ENCODE data around the gene EDA.
A peak's percentile ranks its signal among the peaks of the same experiment; 100 is the strongest.
"Not testable (repeated sequence)": the region's sequence is repeated elsewhere in the genome, so short reads cannot be mapped to it uniquely, and the experiment has no call there.

EDA gene

GRCh38 chrX:69959712-69960111, 343.8 kb downstream of the EDA start:
- no peak for DNase-seq

DNA sequence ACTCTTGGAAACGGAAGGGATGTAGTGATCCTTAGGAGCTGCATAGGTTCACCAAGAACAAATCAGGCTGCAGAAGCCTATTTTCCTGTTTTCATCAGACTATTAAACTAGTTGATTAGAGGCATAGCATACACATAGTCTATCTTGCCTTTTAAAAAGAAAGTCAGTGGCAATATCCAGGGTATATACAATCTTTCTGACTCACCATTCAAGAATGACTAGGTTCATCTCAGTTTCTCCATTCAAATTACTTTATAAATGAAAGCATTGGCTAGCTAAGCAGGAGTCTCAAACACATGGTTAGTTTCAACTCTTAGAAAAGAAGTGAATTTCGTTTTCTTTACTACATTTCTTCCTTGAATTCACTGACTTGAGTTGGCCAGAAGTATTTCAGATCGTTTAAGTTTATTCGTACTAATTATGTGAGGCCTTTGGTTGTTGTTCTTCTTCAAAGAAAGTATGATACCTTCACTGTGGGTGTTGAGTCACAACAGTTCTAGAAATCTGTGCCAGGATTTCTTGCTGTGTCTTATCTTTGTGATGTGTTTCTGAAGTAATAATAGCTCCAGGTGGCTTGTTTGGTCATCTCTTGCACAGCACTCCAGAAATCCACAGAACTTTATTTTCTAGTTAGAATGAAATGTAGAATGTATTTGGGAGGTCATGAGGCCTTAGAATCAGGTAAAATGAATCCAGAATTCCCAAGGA, 345.6 kb downstream of the EDA start:
- no peak for DNase-seq

- DNase-seq, result no peak
Measured at GRCh38 chrX:69968950-69969349, 353.0 kb downstream of the EDA start.

GRCh38 chrX:69969460-69969859, 353.5 kb downstream of the EDA start:
- no peak for DNase-seq

GRCh38 chrX:69987691-69988090, 371.8 kb downstream of the EDA start:
- no peak for DNase-seq

DNA sequence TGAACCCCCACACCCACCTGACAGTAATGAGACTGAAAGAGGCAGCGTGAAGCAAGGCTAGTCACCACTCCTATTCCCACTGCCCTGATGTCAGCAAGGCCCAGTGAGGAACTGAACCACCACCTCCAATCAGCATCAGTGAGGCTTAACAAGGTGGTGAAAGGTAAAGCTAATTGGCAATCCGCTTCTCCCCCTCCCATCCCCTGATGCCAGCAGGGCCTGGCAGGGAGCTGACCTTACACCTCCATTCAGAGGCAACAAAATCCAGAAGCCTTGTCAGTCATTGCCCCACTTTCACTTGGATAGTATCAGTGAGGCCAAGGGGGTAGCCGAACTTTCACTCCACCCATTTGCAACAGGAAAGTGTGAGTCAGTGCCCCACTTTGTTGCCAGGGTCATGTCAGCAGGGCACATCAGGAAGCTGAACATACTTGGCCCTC, 373.1 kb downstream of the EDA start:
- DNase-seq, result no peak

- no peak for DNase-seq
Measured at GRCh38 chrX:69991685-69992084, 375.8 kb downstream of the EDA start.

GRCh38 chrX:69993494-69993893, 377.6 kb downstream of the EDA start:
- no peak for DNase-seq

DNA sequence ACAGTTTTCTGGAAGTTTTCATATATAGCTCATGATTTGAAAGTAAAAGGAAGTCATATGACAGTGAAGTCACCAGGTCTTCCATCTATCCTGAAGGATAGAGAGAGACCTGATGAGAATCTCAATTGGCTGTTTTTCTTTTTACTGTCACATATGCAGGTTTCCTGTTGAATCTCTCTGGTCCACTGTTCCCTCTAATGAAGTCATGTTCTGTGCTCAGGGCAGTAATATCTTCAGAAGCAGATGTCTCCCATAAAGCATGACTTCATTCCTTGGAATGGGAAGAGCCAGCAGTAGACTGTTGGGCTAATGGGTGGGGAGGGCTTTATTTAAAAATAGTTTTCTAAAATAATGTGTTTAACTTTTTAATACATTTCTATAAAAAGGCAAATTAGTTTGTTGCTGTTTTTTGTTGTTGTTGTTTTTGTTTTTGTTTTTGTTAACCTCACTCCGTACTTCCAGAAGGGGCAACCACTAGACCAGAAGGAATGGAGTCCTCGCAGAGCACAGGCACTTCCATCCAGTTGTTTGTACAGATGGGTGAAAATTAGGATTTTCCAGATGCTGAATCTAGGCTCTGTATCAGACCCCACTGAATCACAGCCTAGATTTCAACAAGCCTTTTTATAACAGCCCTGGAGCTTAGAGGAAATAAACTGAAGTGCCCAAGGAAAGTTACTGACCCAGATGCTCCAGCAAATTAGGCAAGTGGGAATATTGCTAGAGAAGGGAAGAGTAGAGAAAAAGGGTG, 379.6 kb downstream of the EDA start:
- DNase-seq, result no peak

- no peak for DNase-seq
Measured at GRCh38 chrX:69996113-69996468, 380.2 kb downstream of the EDA start.

DNA sequence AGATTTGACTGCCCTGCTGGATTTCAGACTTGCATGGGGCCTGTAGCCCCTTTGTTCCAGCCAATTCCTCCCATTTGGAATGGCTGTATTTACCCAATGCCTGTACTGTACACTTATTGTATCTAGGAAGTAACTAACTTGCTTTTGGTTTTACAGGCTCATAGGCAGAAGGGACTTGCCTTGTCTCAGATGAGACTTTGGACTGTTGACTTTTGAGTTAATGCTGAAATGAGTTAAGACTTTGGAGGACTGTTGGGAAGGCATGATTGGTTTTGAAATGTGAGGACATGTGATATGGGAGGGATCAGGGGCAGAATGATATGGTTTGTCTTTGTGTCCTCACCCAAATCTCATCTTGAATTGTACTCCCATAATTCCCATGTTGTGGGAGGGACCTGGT, 382.4 kb downstream of the EDA start:
- not testable (repeated sequence) for DNase-seq

DNA sequence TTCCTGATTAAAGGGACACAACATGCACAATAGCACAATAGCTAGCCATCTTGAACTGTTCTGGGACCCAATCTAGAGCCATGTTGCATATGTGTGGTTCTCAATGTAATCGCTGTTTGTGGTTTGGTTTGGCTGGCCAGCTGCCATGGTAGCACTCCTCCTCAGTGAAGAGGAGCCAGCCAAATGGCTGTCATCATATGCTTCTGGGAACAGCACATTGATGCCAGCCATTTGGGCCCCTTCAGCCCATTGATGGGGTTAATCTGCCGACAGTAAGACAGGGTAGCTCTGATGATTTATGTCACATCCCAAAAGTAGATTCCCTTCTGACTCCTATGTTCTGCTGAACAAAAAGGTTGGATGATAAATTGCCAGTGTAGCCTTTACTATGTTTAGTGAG, 385.4 kb downstream of the EDA start:
- peak; percentile 4 for DNase-seq

DNA sequence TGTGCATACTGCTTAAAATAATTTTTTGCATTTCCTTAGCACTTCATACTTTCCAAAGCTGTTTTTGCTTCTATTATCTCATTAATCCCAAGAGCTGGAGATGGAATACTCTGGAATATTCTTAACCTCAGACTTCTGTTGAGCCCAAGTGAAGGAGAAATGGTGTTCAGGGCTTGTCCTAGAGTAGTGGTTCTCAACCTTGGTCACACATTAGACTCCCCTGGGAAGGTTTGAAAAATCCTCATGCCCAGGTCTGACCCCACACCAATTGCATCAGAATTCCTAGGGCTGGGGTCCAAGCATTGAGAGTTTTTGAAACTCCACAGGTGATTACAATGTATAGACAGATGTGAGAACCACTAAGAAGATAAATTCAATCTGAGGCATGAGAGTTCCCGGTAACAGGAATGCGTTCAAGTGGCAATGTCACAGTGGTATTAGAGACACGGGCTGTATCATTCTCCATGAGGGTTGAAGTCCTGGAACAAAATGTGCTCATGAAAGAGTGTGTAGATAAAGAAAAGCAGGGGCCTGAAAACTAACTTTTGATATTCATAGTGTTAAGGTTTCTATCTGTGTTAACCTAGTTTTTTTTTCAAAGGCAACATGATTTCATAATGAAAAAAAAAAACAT, 385.9 kb downstream of the EDA start:
- no peak for DNase-seq

- DNase-seq, result no peak
Measured at GRCh38 chrX:70007946-70008345, 392.0 kb downstream of the EDA start.

DNA sequence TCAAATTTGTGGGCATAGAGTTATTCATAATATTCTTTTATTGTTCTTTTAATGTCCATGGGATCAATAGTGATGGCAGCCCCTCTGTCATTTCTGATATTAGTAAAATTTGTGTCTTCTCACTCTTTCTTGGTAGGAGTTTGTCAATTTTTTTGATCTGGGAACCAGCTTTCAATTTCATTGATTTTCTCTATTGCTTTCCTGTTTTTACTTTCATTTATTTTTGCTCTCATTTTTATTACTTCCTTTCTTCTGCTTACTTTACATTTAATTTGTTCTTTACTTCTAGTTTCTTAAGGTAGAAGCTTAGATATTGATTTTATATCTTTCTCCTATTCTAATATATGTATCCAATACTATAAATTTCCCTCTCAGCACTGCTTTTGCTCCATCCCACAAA, 393.1 kb downstream of the EDA start:
- DNase-seq, result no peak

GRCh38 chrX:70009970-70010369, 394.1 kb downstream of the EDA start:
- no peak for DNase-seq

DNA sequence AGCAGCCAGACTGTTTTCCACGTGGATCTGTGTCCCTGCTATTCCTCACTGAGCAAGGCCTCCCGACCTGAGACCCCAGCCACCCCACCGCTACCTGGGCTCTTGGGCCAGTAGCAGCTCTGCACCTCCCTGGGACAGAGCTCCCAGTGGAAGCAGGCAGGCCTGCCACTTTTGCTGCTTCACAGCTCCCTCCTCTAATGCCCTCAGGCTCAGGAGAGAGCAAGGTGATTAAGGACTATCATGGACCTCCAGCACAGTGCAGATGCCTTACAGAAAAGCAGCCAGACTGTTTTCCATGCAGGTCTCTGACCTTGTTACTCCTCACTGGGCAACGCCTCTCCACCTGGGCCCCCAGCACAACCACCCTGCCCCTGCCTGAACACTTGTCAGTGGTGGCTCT, 396.8 kb downstream of the EDA start:
- DNase-seq, result no peak

DNA sequence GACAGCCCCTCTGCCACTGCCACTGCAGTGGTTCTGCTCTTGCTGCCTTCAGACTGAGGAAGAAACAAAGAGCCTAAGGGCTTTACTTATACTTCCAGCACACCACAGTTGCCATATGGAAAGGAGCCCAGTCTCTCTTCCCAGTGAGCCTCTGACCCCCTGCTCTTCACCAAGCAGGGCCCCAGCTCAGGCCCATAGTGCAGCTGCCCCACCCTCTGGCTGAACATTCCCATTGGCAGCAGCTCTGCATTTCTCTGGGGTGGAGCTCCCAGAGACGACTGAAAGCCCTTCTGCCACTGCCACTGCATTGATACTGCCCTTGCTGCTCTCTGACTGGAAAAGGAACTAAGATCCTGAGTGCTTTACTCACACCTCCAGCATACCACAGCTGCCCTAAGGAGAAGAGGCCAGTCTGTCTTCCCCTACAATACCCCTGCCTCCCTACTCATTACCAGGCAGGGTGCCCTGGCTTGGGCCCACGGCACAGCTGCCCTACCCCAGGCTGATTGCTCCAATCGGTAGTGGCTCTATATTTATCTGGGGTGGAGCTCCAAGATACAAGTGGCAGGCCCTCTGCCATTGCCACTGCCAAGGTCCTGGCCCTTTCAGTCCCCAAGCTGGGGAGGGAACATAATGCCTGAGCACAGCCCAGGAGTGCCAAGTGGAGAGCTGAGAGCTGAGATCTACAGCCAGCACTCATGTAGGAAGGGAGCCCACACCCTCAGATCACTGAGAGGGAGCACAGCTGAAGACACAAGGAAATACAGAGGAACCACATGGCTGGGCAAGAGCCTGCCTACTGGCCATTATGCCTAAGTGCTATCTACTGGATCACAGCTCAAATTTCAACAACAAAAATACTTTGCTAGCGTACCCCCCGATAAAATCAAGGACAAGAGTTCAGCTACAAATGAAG, 397.8 kb downstream of the EDA start:
- DNase-seq, result no peak

GRCh38 chrX:70016513-70016912, 400.6 kb downstream of the EDA start:
- no peak for DNase-seq

- DNase-seq, result no peak
Measured at GRCh38 chrX:70022616-70023015, 406.7 kb downstream of the EDA start.

GRCh38 chrX:70025464-70025863, 409.6 kb downstream of the EDA start:
- peak; percentile 28 for DNase-seq

DNA sequence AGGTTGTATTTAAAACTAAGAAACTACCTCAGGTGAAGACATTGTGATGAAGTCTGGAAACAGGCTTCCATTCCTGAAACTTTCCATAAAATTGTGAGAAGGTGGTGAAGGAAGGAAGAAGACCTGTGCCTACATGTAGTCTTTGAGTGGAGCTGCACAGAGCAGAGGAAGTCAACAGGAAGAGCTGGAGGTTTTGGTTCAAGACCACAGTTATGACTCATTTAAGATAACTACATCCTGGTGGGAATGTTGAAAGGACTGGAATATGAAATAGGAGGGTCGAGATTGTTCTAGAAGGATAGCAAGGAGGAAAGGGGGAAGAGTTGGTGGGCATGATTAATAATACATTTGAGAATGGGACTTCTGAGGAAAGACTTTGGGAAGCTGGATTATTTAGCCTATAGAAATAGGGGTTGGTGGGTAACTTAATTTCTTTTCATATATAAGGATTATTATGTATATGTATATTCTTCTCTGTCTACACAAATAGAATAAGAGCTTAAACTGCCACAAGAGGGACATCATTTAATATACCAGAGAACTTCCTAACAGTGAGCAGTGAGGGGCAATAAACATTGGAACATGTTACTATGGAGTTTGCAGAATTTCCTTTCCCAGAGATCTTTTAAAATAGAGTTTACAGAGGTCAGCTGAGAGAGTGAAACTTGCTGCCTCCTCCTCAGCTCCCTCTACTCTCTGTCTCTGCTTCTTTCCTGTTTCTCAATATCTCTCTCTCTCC, 410.4 kb downstream of the EDA start:
- DNase-seq, result peak; percentile 12
